Amniotic epithelial cell (primary cell): Measurements from ENCODE around the gene ENAH.
"Not testable (repeated sequence)": the region's sequence is repeated elsewhere in the genome, so short reads cannot be mapped to it uniquely, and the experiment has no call there.

Source experiments
- DNase-seq: peaks from one replicate; pipeline ENCODE4 v3.0.0-alpha.2; 2010; ENCODE audit warnings: low read depth

Gene ENAH

GRCh38 chr1:225525377-225525776 is 127.5 kb downstream of the ENAH start:
- DNase-seq = no peak

DNA sequence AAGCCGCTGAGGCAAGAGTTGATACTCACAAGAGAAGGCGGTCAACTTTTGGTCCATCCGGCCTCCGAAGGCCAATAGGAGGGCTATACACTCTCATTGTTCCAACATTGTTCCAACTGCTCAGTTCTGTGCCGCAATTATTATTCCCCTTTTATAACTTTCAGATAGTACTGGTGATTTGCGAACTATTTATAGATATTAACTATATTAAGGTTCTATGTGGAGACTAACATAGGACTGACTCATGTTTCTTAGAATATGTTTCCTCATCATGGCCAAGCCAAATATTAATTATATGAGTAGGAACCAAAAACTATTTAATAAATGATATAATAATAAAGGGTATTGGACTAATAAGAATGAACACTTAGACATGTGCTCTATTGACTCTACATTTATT is 128.4 kb downstream of the ENAH start:
- no peak for DNase-seq

DNA sequence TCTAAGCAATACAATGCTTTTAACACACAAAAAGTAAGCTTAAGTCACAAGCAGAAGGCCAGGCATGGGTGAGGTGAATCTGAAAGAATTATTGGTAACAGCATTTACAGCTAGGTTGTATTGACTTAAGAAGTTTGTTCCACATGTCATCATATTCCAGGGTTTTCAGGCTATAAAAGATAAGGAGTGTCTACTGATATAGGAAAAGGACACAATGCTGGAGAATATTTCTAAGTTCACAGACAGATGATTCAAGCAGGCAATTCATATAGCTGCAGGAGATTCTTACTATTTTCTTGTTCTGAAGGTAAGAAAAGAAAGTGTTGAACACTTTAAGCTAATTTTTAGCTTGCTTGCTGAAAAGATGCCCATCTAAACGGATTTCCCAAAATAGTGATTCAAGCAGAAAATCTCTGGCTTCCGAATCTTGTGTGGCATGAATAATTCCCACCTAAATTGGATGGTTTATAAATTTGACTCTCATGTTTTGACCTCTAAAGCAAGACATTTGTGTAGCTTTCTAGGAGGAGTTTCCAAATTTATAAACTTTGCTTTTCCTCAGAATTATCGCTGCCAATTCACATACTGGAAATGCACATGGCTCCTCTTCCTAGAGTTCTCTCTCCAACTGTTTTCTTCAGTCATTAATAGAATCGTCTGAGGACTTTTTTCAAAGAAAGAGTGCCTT is 129.5 kb downstream of the ENAH start:
- DNase-seq = no peak

DNA sequence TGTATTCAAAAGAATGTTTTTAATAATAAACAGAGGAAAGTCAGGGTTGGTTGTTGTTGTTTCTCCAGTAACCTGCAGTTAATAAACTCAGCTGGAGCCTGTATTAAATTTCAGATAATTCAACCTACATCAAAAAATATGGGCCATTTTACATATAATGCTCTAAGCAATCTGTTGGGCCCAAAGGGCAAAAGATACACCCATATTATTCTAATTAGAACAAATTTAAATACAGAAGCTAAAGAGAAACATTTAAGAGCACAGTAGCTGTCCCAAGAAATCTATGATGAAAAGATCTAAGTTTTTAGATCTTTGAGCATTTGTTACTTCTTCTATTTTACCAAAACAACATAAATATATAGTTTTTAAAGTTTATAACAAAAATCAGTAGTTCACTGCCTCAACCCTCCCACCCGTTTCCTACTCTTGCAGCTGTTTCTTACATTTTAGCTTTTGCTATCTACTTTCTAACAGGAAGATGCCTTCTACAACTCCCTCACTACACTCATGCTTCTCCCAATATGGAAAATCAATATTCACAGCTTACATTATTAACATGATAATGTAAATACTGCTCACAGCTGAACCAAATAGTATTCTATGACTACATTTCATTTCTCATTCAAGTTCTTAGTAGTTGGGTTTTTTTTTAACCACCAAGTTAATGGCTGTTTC is 130.2 kb downstream of the ENAH start:
- DNase-seq = no peak

DNA sequence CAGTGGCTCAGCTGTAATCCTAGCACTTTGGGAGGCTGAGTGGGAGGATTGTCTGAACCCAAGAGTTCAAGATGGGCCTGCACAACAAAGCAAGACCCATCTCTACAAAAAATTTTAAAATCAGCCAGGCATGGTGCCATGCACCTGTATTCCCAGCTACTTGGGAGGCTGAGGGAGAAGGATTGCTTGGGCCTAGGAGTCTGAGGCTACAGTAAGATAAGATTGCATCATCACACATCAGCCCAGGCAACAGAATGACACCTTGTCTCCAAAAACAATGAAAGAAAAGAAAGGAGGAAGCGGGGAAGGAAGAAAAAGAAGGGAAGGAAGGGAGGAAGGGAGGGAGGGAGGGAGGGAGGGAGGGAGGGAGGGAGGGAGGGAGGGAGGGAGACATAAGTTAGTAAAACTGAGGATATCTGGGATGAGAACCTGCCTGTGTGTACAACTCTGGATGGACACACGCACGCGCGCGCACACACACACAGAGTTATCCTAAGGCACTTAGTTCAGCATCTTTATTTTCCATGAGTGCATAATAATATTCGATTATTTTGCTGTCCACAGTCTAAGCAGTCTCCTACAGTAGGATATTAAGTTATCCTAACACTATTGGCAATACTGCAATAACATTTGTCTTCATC is 132.2 kb downstream of the ENAH start:
- DNase-seq = no peak

- DNase-seq = peak; percentile 22
Observed at GRCh38 chr1:225519166-225519863, 133.6 kb downstream of the ENAH start.

GRCh38 chr1:225517697-225518096 is 135.2 kb downstream of the ENAH start:
- no peak for DNase-seq

DNA sequence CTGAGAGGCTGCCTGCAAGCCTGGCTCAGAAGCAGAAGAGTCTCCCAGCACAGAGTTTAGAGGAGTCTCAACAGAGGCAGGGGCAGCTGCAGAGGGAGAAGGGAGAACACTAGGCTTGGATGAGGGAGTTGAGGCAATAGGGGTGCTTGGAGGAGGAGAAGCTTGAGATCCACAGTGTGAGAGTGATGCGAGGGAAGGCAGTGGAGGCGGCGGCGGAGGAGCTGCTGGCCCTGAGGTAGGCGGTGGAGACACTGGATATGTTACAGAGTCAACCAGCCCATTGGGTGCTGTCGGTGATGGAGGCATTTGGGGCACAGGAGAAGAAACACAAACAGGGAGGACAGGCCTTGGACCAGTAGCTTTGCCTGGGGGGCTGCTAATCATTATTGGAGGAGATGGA is 135.7 kb downstream of the ENAH start:
- no peak for DNase-seq

GRCh38 chr1:225514671-225515081 is 138.2 kb downstream of the ENAH start:
- no peak for DNase-seq

GRCh38 chr1:225513576-225513975 is 139.3 kb downstream of the ENAH start:
- DNase-seq = not testable (repeated sequence)

GRCh38 chr1:225511828-225512381 is 141.0 kb downstream of the ENAH start:
- DNase-seq = no peak

DNA sequence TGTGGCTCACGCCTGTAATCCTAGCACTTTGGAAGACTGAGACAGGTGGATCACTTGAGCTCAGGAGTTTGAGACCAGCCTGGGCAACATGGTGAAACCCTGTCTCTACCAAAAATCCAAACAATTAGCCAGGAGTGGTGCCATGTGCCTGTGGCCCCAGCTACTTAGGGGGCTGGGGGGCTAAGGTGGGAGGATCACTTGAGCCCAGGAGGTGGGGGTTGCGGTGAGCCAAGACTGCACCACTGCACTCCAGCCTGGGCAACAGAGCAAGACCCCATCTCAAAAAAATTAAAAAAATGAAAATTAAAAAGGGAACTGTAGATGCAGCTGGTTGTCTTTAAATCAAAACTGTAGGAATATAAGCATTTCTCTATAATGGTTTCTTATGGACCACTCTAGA is 142.2 kb downstream of the ENAH start:
- not testable (repeated sequence) for DNase-seq

DNA sequence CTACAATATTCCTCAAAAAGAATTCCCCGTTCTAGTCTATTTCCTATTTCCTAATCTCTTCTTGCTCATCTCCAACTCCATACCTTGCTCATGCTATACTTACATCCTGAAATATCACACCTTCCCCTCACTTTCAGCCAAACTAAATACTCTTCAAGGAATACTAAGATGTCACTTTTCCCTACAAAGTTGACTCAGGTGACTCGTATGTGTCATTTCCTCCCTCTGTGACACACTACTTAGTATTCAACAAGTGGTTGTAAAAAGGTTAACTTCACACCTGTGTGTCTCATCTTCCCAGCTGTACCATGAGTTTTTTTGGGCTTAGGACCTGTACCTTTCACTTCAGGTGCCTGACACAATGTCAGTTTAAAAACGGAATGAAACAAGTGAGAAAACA is 143.2 kb downstream of the ENAH start:
- DNase-seq = no peak

- DNase-seq = no peak
Observed at GRCh38 chr1:225509376-225509707, 143.6 kb downstream of the ENAH start.

GRCh38 chr1:225508538-225509375 is 144.2 kb downstream of the ENAH start:
- peak; percentile 99 for DNase-seq

DNA sequence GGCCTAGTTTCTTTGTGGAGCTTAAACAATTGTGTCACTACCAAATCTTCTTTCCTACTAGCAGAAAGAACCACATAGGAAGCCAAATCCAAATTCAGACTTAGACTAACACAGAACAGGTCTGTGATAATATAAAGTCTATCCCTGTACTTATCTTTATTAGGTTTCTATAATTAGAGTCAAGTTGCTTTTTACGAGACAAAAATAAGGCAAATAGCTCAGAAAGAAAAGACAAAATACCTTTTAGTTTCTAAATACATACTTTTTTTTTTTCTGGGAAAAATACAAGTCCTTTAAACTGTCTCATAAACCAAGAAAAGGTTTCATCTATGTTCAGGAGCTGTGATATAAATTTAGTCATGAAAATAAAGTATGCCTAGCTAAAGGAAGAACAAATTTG is 146.2 kb downstream of the ENAH start:
- DNase-seq = no peak

DNA sequence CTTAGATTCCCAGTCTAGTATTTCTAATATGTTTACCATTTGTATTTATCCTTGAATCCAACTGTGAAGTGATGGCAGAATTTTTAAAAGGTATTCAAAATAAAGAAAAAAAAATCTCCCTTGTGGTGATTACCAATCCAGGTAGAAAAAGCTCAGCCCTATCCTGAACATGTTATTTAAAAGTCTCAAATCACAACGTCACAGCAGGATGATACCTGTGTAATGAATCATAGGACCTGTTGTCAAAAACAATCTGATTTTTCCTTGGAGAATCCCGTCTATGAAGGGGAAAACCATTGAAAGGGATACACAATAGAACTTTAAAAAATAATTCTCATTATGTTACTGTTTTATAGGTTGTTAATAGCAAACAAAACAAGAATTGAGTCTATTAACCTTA is 148.1 kb downstream of the ENAH start:
- no peak for DNase-seq

DNA sequence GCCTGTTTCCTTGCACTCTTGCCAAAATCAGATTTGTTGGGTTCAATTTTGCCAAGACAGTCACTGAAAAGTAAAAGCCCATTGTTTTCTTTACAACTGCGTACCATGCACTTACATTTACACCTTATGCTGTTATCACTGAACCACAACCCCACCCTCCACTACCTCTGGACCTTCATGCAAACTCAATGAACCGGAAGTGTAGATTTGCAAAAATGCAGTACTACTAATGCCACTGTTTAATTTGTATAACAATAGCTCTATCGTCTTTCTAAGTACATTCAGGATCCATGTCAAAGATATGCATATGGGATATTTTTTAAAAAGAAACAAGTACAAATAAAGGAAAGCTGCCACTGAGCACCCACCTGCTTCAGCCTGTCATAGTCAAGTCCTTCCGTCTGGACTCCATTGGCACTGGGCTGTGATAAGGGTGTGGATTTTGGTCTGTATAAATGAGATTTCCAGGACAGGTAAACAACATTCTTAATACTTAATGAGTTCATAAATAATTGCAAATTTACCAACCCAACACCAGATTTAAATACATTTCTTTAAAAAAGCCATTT is 152.2 kb downstream of the ENAH start:
- no peak for DNase-seq

GRCh38 chr1:225498549-225499136 is 154.3 kb downstream of the ENAH start:
- peak; percentile 78 for DNase-seq

DNA sequence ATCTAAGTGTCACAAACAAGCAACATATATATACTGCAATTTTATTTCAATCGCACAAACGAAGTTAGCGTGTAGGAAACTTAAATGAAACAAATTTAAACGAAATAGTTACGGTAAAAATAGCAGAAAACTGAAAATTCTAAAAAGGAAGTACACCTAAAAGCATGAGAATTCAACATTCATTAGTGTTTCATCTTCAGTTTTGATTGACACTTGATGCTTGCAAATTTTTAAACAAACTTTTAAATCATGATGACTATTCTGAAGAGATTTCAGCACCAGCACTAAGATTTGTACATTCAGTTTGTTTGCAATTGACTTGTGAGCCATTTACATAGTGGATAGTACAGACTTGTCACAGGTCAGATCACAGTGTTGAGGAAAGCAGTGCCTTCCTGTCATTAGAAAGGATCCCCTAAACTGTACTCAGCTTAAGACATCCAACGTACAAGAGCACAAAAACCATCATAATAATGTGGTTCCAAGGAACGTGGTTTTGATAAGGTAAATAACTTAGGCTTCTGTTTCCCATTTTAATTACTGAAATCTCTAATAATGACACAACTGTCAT is 158.0 kb downstream of the ENAH start:
- peak; percentile 26 for DNase-seq
